Measurements from ENCODE around the gene ASB3.
A peak's percentile ranks its signal among the peaks of the same experiment; 100 is the strongest.
"Not testable (repeated sequence)": the region's sequence is repeated elsewhere in the genome, so short reads cannot be mapped to it uniquely, and the experiment has no call there.

Gene ASB3

DNA sequence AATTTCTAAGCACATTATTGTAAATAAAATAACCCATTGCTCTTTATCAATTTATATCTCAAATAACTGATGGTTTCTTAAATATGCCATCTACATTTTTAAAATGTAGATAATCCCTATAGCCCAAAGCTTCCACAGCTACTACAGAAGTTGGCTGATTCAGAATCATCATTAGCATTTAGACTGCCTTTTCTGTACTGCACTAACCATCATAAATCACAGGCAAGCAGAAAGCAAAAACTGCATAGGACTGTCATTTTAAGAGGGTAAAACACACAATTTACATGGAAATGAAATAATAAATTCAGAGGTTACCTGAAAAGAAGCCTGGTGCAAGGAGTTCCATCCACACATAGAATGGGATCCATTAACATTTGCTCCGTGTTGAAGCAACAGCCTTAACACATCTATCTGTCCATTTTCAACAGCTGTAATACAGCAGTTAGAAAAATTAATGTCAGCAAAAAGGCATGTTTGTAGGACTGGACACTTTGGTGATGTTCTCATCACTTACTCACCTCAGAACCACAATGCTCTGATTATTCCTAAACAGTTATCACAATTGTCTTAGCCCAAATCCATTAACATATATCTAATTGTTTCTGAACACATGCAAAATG, 57.5 kb downstream of the ASB3 start:
- no peak for DNase-seq (ENCODE audit: low spot score)

- DNase-seq (ENCODE audit: low spot score), result no peak
Observed at GRCh38 chr2:53727921-53728320, 58.8 kb downstream of the ASB3 start.

- no peak for DNase-seq (ENCODE audit: low spot score)
Observed at GRCh38 chr2:53725662-53726061, 61.1 kb downstream of the ASB3 start.

DNA sequence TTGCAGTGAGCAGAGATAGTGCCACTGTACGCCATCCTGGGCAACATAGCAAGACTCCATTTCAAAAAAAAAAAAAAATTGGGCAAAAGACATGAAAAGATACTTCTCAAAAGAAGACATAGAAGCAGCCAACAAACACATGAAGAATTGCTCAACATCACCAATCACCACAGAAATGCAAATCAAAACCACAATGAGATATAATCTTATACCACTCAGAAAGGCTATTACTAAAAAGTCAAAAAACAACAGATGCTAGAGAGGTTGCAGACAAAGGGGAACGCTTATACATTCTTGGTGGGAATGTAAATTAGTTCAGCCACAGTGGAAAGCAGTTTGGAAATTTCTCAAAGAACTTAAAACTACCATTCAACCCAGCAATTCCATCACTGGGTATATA, 62.2 kb downstream of the ASB3 start:
- DNase-seq (ENCODE audit: low spot score), result no peak

GRCh38 chr2:53720944-53721343, 65.8 kb downstream of the ASB3 start:
- DNase-seq (ENCODE audit: low spot score), result not testable (repeated sequence)

DNA sequence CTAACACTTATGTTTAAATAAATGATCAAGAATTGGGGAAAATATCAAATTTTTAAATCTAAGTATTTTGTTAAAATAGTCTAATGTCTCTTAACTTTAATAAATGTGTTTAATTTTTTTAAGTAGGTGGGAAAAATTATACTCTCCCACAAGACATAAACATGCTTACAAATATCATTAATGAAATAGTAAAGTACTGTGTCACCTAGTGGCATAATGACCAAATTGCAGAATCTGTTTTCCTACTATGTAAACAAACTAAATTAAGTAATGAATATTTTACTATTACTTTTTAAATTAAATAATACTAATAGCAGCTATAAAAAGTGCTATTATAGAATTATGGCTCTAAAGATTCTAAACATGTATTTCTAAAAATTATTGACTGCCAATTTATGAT, 71.2 kb downstream of the ASB3 start:
- peak; percentile 24 for DNase-seq (ENCODE audit: low spot score)

DNA sequence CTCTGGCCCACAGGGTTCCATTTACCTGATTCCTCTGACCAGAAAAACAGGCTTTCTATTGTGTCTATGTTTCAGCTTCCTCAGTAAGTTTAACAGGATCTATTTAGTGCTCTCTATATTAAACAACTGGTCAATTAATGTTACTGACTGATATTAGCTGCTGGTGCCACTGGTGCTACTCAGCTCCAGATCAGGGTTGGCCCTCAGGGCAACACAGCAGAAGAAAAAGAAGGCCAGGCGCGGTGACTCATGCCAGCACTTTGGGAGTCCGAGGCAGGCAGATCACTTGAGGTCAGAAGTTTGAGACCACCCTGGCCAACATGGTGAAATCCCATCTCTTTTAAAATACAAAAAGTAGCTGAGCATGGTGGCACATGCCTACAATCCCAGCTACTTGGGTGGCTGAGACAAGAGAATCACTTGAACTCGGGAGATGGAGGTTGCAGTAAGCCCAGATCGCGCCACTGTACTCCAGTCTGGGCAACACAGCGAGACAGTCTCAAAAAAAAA, 75.4 kb downstream of the ASB3 start:
- no peak for DNase-seq (ENCODE audit: low spot score)

DNA sequence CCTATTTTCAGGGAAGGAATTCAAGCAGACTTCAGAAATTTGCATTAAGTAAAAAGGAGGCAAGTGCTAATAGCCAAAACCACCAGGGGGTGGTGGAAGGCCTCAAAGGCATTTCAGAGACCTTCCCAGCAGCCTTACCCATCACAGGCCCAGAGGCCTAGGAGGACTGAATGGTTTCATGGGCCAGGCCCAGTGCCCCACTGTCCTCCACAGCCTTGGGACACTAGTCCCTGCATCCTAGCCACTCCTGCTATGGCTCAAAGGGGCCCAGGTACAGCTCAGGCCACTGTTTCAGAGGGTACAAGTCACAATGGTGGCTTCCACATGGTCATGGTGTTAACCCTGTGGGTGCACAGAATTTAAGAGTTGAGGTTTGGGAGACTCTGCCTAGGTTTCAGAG, 77.8 kb downstream of the ASB3 start:
- DNase-seq (ENCODE audit: low spot score), result no peak

GRCh38 chr2:53701221-53701620, 85.5 kb downstream of the ASB3 start:
- no peak for DNase-seq (ENCODE audit: low spot score)

DNA sequence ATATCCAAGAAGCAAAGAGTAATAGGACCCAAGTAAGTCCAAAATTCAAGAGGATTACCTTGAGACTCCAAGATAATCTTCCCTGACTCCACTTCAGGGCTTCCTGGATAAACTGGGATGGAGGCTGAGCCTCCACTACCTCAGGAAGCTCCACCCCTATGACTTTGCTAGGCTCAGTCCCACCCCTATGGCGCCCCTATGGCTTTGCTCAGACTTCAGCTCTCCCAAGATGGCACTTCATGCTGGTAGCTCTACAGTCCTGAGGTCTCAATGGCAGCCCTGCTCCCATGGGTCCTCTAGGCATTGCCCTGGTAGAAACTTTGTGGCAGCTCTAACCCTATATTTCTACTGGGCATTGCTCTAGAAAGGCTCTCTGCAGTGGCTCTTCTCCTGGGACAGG, 89.1 kb downstream of the ASB3 start:
- DNase-seq (ENCODE audit: low spot score), result no peak

DNA sequence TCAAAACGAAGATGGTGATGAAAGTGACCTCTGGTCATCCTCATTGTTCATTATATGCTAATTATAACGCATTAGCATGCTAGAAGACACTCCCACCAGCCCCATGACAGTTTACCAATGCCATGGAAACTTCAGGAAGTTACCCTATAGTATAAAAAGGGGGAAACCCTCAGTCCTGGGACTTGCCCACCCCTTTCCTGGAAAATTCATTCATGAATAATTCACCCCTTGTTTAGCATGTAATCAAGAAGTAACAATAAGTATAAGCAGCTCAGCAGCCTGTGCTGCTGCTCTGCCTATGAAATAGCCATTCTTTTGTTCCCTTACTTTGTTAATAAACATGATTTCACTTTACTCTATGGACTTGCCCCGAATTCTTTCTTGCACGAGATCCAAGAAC, 89.7 kb downstream of the ASB3 start:
- DNase-seq (ENCODE audit: low spot score), result no peak

- DNase-seq (ENCODE audit: low spot score), result no peak
Observed at GRCh38 chr2:53695575-53695974, 91.2 kb downstream of the ASB3 start.

DNA sequence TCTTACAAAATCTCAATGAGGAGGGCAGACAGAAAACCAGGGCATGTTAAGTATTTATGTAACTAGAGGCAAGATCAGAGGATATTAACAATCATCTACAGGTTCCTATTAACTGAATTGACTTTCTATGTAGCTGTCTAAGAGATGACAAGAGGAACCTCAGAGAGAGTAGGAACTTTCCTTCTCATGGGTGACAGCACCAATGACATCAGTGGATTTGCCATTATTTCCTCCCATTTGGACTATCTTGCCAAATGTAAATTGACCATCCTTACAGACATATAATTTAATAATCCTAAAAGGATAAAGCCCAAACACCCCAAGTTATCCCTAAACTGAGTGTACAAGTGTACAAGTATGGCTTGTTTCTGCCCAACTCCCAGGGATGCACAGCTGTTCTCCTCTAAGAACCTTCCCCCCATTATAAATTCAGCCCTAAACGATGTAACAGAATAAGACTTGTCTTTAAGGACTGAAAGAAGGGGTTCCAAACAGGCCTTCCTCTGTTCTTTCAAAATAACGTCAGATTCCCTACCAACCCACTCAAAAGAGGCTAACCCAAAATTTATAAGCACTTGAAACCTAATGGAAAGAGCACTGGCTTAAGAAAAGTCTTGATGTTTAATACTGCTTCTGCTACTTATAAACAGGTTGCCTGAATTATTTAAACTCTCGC, 92.5 kb downstream of the ASB3 start:
- DNase-seq (ENCODE audit: low spot score), result no peak

DNA sequence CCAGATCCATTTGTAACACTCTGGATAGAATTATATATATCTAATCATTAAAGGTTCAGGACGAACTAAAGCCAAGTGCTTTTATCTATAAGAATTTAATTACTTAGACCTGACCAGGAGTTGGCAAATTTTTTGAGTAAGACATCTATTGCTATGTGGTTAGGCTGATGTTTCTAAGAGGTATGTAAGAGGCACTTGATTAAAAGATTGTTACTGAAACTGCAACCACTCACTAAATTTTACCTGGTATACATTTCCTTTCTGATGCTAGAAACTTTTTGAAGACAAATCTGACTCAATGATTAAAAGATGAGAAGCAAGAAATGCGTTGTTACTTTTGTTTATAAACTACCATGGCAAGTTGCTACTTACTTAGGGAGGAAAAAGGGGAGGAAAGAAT, 95.9 kb downstream of the ASB3 start:
- no peak for DNase-seq (ENCODE audit: low spot score)

DNA sequence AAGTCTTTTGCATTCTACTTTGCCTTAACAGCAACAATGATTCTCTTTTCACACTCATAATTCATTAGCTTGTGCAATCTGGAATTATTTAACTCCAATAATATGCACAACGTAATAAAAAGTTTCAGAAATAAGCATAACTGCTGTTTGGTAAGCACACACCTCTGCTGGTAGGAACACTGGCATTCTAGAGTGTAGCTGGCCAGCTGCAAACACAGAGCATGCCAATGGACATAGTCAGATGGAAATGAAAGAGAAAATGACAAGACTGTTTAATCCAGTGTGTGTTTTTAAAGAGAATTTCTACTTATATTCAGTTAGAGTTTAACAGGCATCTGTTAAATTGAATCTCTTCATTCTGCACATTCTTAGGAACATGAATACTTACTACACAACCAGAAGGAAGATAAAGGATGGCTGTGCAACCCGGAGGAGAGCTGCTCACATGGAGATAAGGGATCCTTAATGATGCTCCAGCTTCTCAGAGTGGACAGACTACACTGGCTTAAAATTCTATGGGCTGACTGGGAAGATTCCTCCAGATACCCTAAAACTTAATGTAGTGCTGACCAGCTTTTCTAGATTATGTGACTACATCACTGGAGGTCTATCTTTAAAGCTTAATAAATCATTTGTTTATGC, 113.8 kb downstream of the ASB3 start:
- DNase-seq (ENCODE audit: low spot score), result no peak

GRCh38 chr2:53670331-53670730, 116.4 kb downstream of the ASB3 start:
- no peak for DNase-seq (ENCODE audit: low spot score)

GRCh38 chr2:53668624-53669026, 118.1 kb downstream of the ASB3 start:
- peak; percentile 3 for DNase-seq (ENCODE audit: low spot score)

DNA sequence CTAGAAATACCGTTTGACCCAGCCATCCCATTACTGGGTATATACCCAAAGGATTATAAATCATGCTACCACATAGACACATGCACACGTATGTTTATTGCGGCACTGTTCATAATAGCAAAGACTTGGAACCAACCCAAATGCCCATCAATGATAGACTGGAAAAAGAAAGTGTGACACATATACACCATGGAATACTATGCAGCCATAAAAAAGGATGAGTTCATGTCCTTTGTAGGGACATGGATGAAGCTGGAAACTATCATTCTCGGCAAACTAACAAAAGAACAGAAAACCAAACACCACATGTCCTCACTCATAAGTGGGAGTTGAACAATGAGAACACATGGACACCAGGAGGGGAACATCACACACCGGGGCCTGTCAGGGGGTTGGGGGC, 119.6 kb downstream of the ASB3 start:
- DNase-seq (ENCODE audit: low spot score), result not testable (repeated sequence)

DNA sequence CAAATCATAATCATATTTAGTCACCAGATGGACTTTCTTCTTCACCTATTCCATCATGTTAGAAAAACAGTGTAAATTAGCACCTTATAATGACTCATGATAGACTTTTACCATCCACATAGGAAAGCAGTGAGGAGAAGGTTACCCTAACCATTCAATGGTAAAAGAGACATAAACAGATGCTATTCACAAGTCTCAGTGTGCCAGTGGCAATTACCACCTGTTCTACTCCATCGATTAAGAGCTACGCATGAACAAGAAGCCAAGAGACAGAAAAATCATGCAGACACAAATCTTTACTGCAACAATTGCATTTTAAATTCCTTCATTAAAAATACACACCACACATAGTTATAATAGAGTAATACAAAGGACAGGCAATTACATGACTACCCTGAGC, 125.9 kb downstream of the ASB3 start:
- DNase-seq (ENCODE audit: low spot score), result no peak

DNA sequence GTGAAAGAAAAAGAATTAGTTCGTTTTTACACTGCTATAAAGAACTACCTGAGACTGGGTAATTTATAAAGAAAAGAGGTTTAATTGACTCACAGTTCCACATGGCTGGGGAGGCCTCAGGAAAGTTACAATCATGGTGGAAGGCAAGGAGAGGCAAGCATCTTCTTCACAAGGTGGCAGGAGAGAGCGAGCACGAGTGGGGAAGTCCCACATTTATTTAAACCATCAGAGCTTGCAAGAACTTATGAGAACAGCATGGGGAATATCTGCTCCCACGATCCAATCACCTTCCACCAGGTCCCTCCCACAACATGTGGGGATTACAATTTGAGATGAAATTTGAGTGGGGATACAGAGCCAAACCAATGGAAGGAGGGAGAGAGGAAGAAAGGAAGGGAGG, 128.3 kb downstream of the ASB3 start:
- DNase-seq (ENCODE audit: low spot score), result not testable (repeated sequence)

DNA sequence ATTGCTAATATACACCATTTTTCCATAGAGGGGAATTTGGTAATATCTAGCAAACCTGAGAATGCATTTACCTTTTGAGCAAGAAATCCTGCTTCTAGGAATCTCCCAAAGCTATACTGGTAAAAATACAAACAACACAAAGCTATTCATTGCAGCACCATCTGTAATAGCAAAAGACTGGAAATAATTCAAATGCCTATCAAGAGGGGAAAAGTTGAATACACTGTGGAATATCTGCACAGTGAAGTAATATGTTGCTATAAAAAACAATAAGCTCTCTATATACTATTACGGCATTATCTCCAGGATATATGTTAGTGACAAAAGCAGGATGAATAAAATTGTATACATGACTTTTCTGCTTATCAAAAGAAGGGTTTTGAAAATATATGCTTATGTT, 131.5 kb downstream of the ASB3 start:
- DNase-seq (ENCODE audit: low spot score), result no peak

DNA sequence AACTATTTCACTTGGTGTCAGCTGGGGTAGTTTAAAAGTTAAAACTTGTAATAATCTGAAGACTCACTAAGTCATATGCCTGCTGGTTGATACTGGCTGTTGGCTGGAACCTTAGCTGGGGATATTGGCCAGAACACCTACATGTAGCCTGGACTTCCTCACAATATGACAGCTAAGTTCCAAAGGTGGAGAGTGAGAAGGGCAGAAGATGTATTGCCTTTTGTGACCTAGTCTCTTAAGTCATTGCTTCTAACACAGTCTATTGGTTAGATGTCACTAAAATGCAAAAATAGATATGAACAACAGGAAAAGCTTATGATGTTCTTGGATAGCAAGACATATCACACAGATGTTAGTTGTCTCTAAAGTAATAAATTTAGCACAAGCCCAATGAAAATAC, 132.4 kb downstream of the ASB3 start:
- DNase-seq (ENCODE audit: low spot score), result no peak

DNA sequence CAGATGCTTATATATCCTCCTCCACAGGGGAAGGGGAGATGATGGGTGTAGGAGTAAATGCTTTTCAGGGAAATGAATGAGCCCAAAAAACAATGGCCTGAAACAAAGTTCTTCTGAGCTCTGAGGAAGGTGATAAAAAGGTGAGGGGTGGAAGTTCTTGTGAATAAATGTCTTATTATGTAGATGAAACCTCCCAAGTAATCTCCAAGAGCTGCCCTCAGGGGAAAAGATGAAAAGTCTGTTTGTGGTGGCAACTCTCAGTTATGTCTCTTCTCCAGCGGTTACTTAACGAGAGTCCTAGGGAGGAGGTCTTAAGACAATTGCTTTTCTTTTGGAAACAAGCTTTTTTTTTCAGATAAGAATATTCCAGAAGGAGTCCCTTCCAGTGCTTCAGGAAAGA, 134.6 kb downstream of the ASB3 start:
- DNase-seq (ENCODE audit: low spot score), result no peak

DNA sequence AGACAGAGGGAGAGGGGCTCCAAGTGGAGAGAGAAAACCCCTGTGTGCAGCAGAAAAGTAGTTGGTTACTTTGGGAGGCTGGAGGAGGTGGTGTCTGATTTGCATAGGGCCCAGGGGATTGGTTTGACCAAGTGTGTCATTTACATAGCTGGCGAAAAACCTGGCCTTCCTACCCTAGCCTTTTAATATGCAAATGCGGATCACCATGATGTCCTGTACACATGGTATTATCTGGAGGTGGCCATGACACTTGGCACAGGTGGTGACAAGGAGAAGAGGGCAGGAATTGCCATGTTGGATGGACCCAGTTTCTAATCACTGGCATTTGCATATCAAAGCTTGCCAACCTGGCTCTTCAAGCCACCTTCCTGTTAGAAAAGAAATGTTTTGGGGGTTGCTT, 140.0 kb downstream of the ASB3 start:
- DNase-seq (ENCODE audit: low spot score), result no peak

Data from RKO (cell line).